WTC11 (cell line): ENCODE measurements around the gene CLCC1. TPM values are rescaled to one million over a fixed set of nuclear protein-coding genes. Genes with fewer than 3 reads are reported as not detected.

Source experiments
- ATAC-seq: fragments of 200-7000 bp; cut with Tn5 transposase; 2 replicates; pipeline ENCODE4 v1.10.0; 2021; ENCODE audit warnings: mild to moderate bottlenecking, moderate library complexity
- CTCF ChIA-PET: fragments of 300-600 bp; sonication (Branson Sonifier 250); formaldehyde crosslinking; loops from one replicate; lab custom pipeline; 2021; ENCODE audit warnings: antibody characterized with exemption; lab: Charles Lee
- POLR2A ChIA-PET: fragments of 350-600 bp; sonication (Branson Sonifier 250); formaldehyde crosslinking; loops from one replicate; lab custom pipeline; 2021; ENCODE audit warnings: antibody characterized with exemption; lab: Charles Lee
- DNase-seq: peaks from one replicate; pipeline ENCODE4 v3.0.0; 2021; ENCODE audit warnings: low spot score
- H3K27ac Mint-ChIP-seq: 2 replicates; pipeline ENCODE4 v1.8.0; 2021; ENCODE audit warnings: mixed read lengths
- H3K27me3 Mint-ChIP-seq: 2 replicates; pipeline ENCODE4 v1.8.0; 2021; ENCODE audit warnings: low read depth, mild to moderate bottlenecking, moderate library complexity, mixed read lengths
- H3K36me3 Mint-ChIP-seq: 2 replicates; pipeline ENCODE4 v1.8.0; 2021; ENCODE audit warnings: mixed read lengths
- H3K4me1 Mint-ChIP-seq: 2 replicates; pipeline ENCODE4 v1.8.0; 2022; ENCODE audit warnings: mixed read lengths
- H3K4me3 Mint-ChIP-seq: 2 replicates; pipeline ENCODE4 v1.8.0; 2021; ENCODE audit warnings: mild to moderate bottlenecking, moderate library complexity, mixed read lengths
- H3K9me3 Mint-ChIP-seq: 2 replicates; pipeline ENCODE4 v1.8.0; 2021; ENCODE audit warnings: mixed read lengths
- ARID4B ChIP-seq: sonication (generic); formaldehyde crosslinking; IDR thresholded peaks from 2 replicates; pipeline ENCODE4 v1.8.0; 2023; ENCODE audit warnings: missing genetic modification reagents, mild to moderate bottlenecking, borderline replicate concordance
- E2F4 ChIP-seq: sonication (generic); formaldehyde crosslinking; IDR thresholded peaks from 2 replicates; pipeline ENCODE4 v1.8.1; 2022; ENCODE audit warnings: low read depth, mild to moderate bottlenecking, moderate library complexity, missing genetic modification reagents, borderline replicate concordance
- HMGA2 ChIP-seq: fragments of 250-450 bp; sonication (Bioruptor Pico); IDR thresholded peaks from 2 replicates; pipeline ENCODE4 v1.4.0; 2021; ENCODE audit warnings: mild to moderate bottlenecking, moderate library complexity
- IRF2 ChIP-seq: sonication (generic); formaldehyde crosslinking; IDR thresholded peaks from 2 replicates; pipeline ENCODE4 v1.8.0; 2022; ENCODE audit warnings: low read depth, missing genetic modification reagents, borderline replicate concordance
- NFATC4 ChIP-seq: fragments of 250-450 bp; sonication (Bioruptor Pico); IDR thresholded peaks from 2 replicates; pipeline ENCODE4 v1.9.0; 2021; ENCODE audit warnings: mild to moderate bottlenecking
- PRRX2 ChIP-seq: fragments of 250-450 bp; sonication (Bioruptor Pico); IDR thresholded peaks from 2 replicates; pipeline ENCODE4 v1.8.0; 2021; ENCODE audit warnings: mild to moderate bottlenecking
- SMAD3 ChIP-seq: sonication (generic); formaldehyde crosslinking; IDR thresholded peaks from 2 replicates; pipeline ENCODE4 v1.8.0; 2022; ENCODE audit warnings: missing genetic modification reagents, mild to moderate bottlenecking, borderline replicate concordance
- TEAD4 ChIP-seq: sonication (generic); formaldehyde crosslinking; IDR thresholded peaks from 2 replicates; pipeline ENCODE4 v1.8.0; 2022; ENCODE audit warnings: mild to moderate bottlenecking, missing genetic modification reagents
- USF1 ChIP-seq: sonication (generic); formaldehyde crosslinking; IDR thresholded peaks from 2 replicates; pipeline ENCODE4 v1.8.0; 2022; ENCODE audit warnings: mild to moderate bottlenecking, missing genetic modification reagents
- ZNF121 ChIP-seq: sonication (generic); formaldehyde crosslinking; IDR thresholded peaks from 2 replicates; pipeline ENCODE4 v1.8.0; 2023; ENCODE audit warnings: missing genetic modification reagents
- ZNF232 ChIP-seq: sonication (generic); formaldehyde crosslinking; IDR thresholded peaks from 2 replicates; pipeline ENCODE4 v1.8.0; 2022; ENCODE audit warnings: mild to moderate bottlenecking, missing genetic modification reagents
- ZNF263 ChIP-seq: sonication (generic); formaldehyde crosslinking; IDR thresholded peaks from 2 replicates; pipeline ENCODE4 v1.8.1; 2022; ENCODE audit warnings: low read depth, mild to moderate bottlenecking, moderate library complexity, missing genetic modification reagents
- ZNF396 ChIP-seq: fragments of 250-450 bp; sonication (Bioruptor Pico); IDR thresholded peaks from 2 replicates; pipeline ENCODE4 v1.8.0; 2021; ENCODE audit warnings: mild to moderate bottlenecking, moderate library complexity, borderline replicate concordance
- total RNA-seq: library from RNA; stranded (reverse); gene quantifications from 3 replicates; pipeline ENCODE4 v1.2.3, GENCODE V29; 2021
- TF ChIP-seq, protein P1 (sequence below): sonication (generic); formaldehyde crosslinking; IDR thresholded peaks from 2 replicates; pipeline ENCODE4 v1.8.1; 2023; ENCODE audit warnings: mild to moderate bottlenecking, missing genetic modification reagents, borderline replicate concordance
- TF ChIP-seq, protein P2 (sequence below): fragments of 200-600 bp; IDR thresholded peaks from 2 replicates; pipeline ENCODE4 v1.8.0; 2022; ENCODE audit warnings: antibody characterized with exemption

The CLCC1 gene
- total RNA-seq, 1 experiment from 2014 or later = 25.1 TPM

DNA sequence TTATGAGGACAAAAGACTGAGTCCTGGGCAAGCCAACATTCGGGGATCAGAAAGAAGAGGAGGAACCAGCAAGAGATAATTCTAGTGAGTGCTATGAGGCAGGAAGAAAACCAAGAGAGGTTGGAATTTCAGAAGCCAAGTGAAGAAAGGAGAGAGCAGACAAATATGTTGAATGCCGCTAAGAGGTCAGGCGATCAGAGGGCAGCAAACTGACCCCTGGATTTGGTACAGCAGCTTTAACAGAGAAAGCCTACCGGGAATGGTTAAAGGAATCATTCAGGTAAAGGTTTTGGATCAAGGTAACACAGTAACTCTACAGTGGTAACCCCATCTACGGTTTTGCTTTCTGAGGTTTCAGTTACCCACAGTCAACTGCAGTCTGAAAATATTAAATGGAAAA is 5.4 kb downstream of the CLCC1 start (continued):
- TF ChIP-seq, protein P1, sequence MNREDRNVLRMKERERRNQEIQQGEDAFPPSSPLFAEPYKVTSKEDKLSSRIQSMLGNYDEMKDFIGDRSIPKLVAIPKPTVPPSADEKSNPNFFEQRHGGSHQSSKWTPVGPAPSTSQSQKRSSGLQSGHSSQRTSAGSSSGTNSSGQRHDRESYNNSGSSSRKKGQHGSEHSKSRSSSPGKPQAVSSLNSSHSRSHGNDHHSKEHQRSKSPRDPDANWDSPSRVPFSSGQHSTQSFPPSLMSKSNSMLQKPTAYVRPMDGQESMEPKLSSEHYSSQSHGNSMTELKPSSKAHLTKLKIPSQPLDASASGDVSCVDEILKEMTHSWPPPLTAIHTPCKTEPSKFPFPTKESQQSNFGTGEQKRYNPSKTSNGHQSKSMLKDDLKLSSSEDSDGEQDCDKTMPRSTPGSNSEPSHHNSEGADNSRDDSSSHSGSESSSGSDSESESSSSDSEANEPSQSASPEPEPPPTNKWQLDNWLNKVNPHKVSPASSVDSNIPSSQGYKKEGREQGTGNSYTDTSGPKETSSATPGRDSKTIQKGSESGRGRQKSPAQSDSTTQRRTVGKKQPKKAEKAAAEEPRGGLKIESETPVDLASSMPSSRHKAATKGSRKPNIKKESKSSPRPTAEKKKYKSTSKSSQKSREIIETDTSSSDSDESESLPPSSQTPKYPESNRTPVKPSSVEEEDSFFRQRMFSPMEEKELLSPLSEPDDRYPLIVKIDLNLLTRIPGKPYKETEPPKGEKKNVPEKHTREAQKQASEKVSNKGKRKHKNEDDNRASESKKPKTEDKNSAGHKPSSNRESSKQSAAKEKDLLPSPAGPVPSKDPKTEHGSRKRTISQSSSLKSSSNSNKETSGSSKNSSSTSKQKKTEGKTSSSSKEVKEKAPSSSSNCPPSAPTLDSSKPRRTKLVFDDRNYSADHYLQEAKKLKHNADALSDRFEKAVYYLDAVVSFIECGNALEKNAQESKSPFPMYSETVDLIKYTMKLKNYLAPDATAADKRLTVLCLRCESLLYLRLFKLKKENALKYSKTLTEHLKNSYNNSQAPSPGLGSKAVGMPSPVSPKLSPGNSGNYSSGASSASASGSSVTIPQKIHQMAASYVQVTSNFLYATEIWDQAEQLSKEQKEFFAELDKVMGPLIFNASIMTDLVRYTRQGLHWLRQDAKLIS (CRISPR knock-in tag) = no peak
- TF ChIP-seq, all 79 proteins: peak for 0

- H3K36me3 Mint-ChIP-seq = peaks cover 18% of the 10 kb centered on the region
- CTCF ChIA-PET = no interaction called here
- peak overlapping the region; percentile 4; the same call in 1 of the 2 replicates for H3K27ac Mint-ChIP-seq
- no peaks in the 10 kb centered on the region for H3K27me3 Mint-ChIP-seq
- H3K9me3 Mint-ChIP-seq = no peaks in the 10 kb centered on the region
- H3K4me1 Mint-ChIP-seq = peaks cover 28% of the 10 kb centered on the region
- POLR2A ChIA-PET = no interaction called here
- H3K4me3 Mint-ChIP-seq = no peak overlapping the region
- ATAC-seq = no peak
- DNase-seq = no peak
- no peak for TF ChIP-seq ZNF121 (CRISPR knock-in tag)
- no peak for TF ChIP-seq SMAD3 (CRISPR knock-in tag)
- TF ChIP-seq ARID4B (CRISPR knock-in tag) = no peak
- no peak for TF ChIP-seq HMGA2 (CRISPR knock-in tag)
Measured at GRCh38 chr1:108955881-108956280, 7.4 kb downstream of the CLCC1 start.

GRCh38 chr1:108955111-108955510 is 8.2 kb downstream of the CLCC1 start:
- H3K27ac Mint-ChIP-seq = no peak overlapping the region
- POLR2A ChIA-PET = no interaction called here
- CTCF ChIA-PET = no interaction called here
- ATAC-seq = no peak
- TF ChIP-seq, protein P1 (CRISPR knock-in tag) = no peak
- TF ChIP-seq TEAD4 (CRISPR knock-in tag) (no peak), ZNF396 (CRISPR knock-in tag) (no peak), PRRX2 (CRISPR knock-in tag) (no peak), NFATC4 (CRISPR knock-in tag) (no peak), USF1 (CRISPR knock-in tag) (no peak), IRF2 (CRISPR knock-in tag) (no peak), ZNF263 (CRISPR knock-in tag) (no peak), E2F4 (CRISPR knock-in tag) (no peak), SMAD3 (CRISPR knock-in tag) (no peak), ZNF232 (CRISPR knock-in tag) (no peak)
- TF ChIP-seq, protein P2, sequence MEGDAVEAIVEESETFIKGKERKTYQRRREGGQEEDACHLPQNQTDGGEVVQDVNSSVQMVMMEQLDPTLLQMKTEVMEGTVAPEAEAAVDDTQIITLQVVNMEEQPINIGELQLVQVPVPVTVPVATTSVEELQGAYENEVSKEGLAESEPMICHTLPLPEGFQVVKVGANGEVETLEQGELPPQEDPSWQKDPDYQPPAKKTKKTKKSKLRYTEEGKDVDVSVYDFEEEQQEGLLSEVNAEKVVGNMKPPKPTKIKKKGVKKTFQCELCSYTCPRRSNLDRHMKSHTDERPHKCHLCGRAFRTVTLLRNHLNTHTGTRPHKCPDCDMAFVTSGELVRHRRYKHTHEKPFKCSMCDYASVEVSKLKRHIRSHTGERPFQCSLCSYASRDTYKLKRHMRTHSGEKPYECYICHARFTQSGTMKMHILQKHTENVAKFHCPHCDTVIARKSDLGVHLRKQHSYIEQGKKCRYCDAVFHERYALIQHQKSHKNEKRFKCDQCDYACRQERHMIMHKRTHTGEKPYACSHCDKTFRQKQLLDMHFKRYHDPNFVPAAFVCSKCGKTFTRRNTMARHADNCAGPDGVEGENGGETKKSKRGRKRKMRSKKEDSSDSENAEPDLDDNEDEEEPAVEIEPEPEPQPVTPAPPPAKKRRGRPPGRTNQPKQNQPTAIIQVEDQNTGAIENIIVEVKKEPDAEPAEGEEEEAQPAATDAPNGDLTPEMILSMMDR = no peak
- H3K27me3 Mint-ChIP-seq = no peaks in the 10 kb centered on the region
- H3K36me3 Mint-ChIP-seq = peaks cover 18% of the 10 kb centered on the region
- no peak for DNase-seq
- H3K4me3 Mint-ChIP-seq = no peak overlapping the region
- H3K9me3 Mint-ChIP-seq = no peaks in the 10 kb centered on the region
- peaks cover 25% of the 10 kb centered on the region for H3K4me1 Mint-ChIP-seq
